Central memory CD8-positive, alpha-beta T cell (primary cell): ENCODE results near the gene SIX2.

Experiments used
- ATAC-seq: fragments of 150-1000 bp; cut with Tn5 transposase; replicated peaks from 2 replicates; pipeline ENCODE4 v1.10.0; 2022; ENCODE audit warnings: mild to moderate bottlenecking, moderate FRiP score, moderate number of reproducible peaks; ENCODE audit not compliant: poor library complexity, severe bottlenecking; ENCODE audit errors: extremely low read depth
- DNase-seq, 2 donors: peaks; one replicate each; pipeline ENCODE4 v3.0.0; 2021; ENCODE audit warnings: low spot score in 2 of 2
- H3K27ac Mint-ChIP-seq: one replicate; pipeline ENCODE4 v1.8.0; 2022; ENCODE audit warnings: low read depth, mild to moderate bottlenecking, moderate library complexity, mixed read lengths
- H3K27me3 Mint-ChIP-seq: one replicate; pipeline ENCODE4 v1.8.0; 2022; ENCODE audit warnings: mixed read lengths
- H3K36me3 Mint-ChIP-seq: one replicate; pipeline ENCODE4 v1.8.0; 2022; ENCODE audit warnings: mild to moderate bottlenecking, moderate library complexity, mixed read lengths; ENCODE audit not compliant: insufficient read depth
- H3K4me1 Mint-ChIP-seq: one replicate; pipeline ENCODE4 v1.8.0; 2022; ENCODE audit warnings: mixed read lengths
- H3K4me3 Mint-ChIP-seq: one replicate; pipeline ENCODE4 v1.8.0; 2022; ENCODE audit warnings: mild to moderate bottlenecking, moderate library complexity, mixed read lengths
- H3K9me3 Mint-ChIP-seq: one replicate; pipeline ENCODE4 v1.8.0; 2022; ENCODE audit warnings: mixed read lengths

SIX2 gene

GRCh38 chr2:45004562-45005191 is 4.6 kb downstream of the SIX2 start:
- H3K4me3 Mint-ChIP-seq = no peak overlapping the region
- peaks cover 23% of the 10 kb centered on the region for H3K4me1 Mint-ChIP-seq
- H3K9me3 Mint-ChIP-seq = no peaks in the 10 kb centered on the region
- no peak for ATAC-seq
- H3K36me3 Mint-ChIP-seq = no peaks in the 10 kb centered on the region
- H3K27ac Mint-ChIP-seq = no peak overlapping the region
- H3K27me3 Mint-ChIP-seq = peaks cover 96% of the 10 kb centered on the region
- no peak for DNase-seq

- Mint-ChIP-seq H3K9me3 (no peaks in the 10 kb centered on the region), H3K27me3 (peaks cover 96% of the 10 kb centered on the region), H3K4me3 (no peak overlapping the region), H3K4me1 (peaks cover 23% of the 10 kb centered on the region), H3K36me3 (no peaks in the 10 kb centered on the region), H3K27ac (no peak overlapping the region)
- no peak for ATAC-seq
- DNase-seq = no peak
Measured at GRCh38 chr2:45003579-45004551, 5.4 kb downstream of the SIX2 start.

- H3K4me1 Mint-ChIP-seq = peaks cover 23% of the 10 kb centered on the region
- no peak overlapping the region for H3K27ac Mint-ChIP-seq
- no peak overlapping the region for H3K4me3 Mint-ChIP-seq
- no peaks in the 10 kb centered on the region for H3K9me3 Mint-ChIP-seq
- ATAC-seq = no peak
- peaks cover 99% of the 10 kb centered on the region for H3K27me3 Mint-ChIP-seq
- no peak for DNase-seq
- H3K36me3 Mint-ChIP-seq = no peaks in the 10 kb centered on the region
Measured at GRCh38 chr2:45002686-45003085, 6.6 kb downstream of the SIX2 start.

- no peak for DNase-seq
- Mint-ChIP-seq H3K9me3 (no peaks in the 10 kb centered on the region), H3K4me3 (no peak overlapping the region)
Measured at GRCh38 chr2:45001869-45002385, 7.3 kb downstream of the SIX2 start.

GRCh38 chr2:45000921-45001868 is 8.1 kb downstream of the SIX2 start:
- H3K4me1 Mint-ChIP-seq = peaks cover 16% of the 10 kb centered on the region
- ATAC-seq (no peak), DNase-seq (no peak)
- peaks cover 95% of the 10 kb centered on the region for H3K27me3 Mint-ChIP-seq
- H3K27ac Mint-ChIP-seq = no peak overlapping the region
- H3K36me3 Mint-ChIP-seq = no peaks in the 10 kb centered on the region
- H3K9me3 Mint-ChIP-seq = no peaks in the 10 kb centered on the region
- no peak overlapping the region for H3K4me3 Mint-ChIP-seq

More at GRCh38 chr2:45001869-45002385, 7.3 kb downstream of the SIX2 start:
- no peaks in the 10 kb centered on the region for H3K36me3 Mint-ChIP-seq
- ATAC-seq = no peak
- no peak overlapping the region for H3K27ac Mint-ChIP-seq
- H3K4me1 Mint-ChIP-seq = peaks cover 23% of the 10 kb centered on the region
- peaks cover 95% of the 10 kb centered on the region for H3K27me3 Mint-ChIP-seq

- H3K9me3 Mint-ChIP-seq = no peaks in the 10 kb centered on the region
- no peak overlapping the region for H3K27ac Mint-ChIP-seq
- H3K36me3 Mint-ChIP-seq = no peaks in the 10 kb centered on the region
- H3K4me3 Mint-ChIP-seq = no peak overlapping the region
- no peak for ATAC-seq
- H3K4me1 Mint-ChIP-seq = peaks cover 16% of the 10 kb centered on the region
- no peak for DNase-seq
- H3K27me3 Mint-ChIP-seq = peaks cover 95% of the 10 kb centered on the region
Measured at GRCh38 chr2:45000341-45000901, 8.8 kb downstream of the SIX2 start.

GRCh38 chr2:44999540-44999939 is 9.7 kb downstream of the SIX2 start:
- H3K36me3 Mint-ChIP-seq = no peaks in the 10 kb centered on the region
- H3K9me3 Mint-ChIP-seq = no peaks in the 10 kb centered on the region
- H3K4me3 Mint-ChIP-seq = no peak overlapping the region
- no peak overlapping the region for H3K27ac Mint-ChIP-seq
- peaks cover 96% of the 10 kb centered on the region for H3K27me3 Mint-ChIP-seq
- DNase-seq = no peak
- ATAC-seq = no peak
- H3K4me1 Mint-ChIP-seq = peaks cover 16% of the 10 kb centered on the region

- Mint-ChIP-seq H3K27ac (no peak overlapping the region), H3K27me3 (peaks cover 96% of the 10 kb centered on the region), H3K4me3 (no peak overlapping the region), H3K36me3 (no peaks in the 10 kb centered on the region), H3K4me1 (peaks cover 7% of the 10 kb centered on the region), H3K9me3 (no peaks in the 10 kb centered on the region)
- ATAC-seq (no peak), DNase-seq (no peak)
Measured at GRCh38 chr2:44997963-44998362, 11.3 kb downstream of the SIX2 start.

GRCh38 chr2:44996356-44996755 is 12.9 kb downstream of the SIX2 start:
- H3K27me3 Mint-ChIP-seq = peaks cover 94% of the 10 kb centered on the region

GRCh38 chr2:44994377-44994776 is 14.9 kb downstream of the SIX2 start:
- DNase-seq = no peak
- peaks cover 94% of the 10 kb centered on the region for H3K27me3 Mint-ChIP-seq
- ATAC-seq = no peak
- H3K4me3 Mint-ChIP-seq = no peak overlapping the region
- H3K4me1 Mint-ChIP-seq = no peaks in the 10 kb centered on the region
- H3K9me3 Mint-ChIP-seq = peaks cover 6% of the 10 kb centered on the region
- H3K36me3 Mint-ChIP-seq = no peaks in the 10 kb centered on the region
- H3K27ac Mint-ChIP-seq = no peak overlapping the region

More at GRCh38 chr2:44996356-44996755, 12.9 kb downstream of the SIX2 start:
- H3K36me3 Mint-ChIP-seq = no peaks in the 10 kb centered on the region
- H3K4me1 Mint-ChIP-seq = peaks cover under 1% of the 10 kb centered on the region
- H3K27ac Mint-ChIP-seq = no peak overlapping the region
- peaks cover 6% of the 10 kb centered on the region for H3K9me3 Mint-ChIP-seq
- ATAC-seq (no peak), DNase-seq (no peak)
- H3K4me3 Mint-ChIP-seq = no peak overlapping the region

- no peak for DNase-seq
- Mint-ChIP-seq H3K9me3 (peaks cover 6% of the 10 kb centered on the region), H3K36me3 (no peaks in the 10 kb centered on the region), H3K4me3 (no peak overlapping the region), H3K27me3 (peaks cover 82% of the 10 kb centered on the region), H3K4me1 (no peaks in the 10 kb centered on the region), H3K27ac (no peak overlapping the region)
- no peak for ATAC-seq
Measured at GRCh38 chr2:44989176-44989575, 20.1 kb downstream of the SIX2 start.
